ENCODE data around the gene MTMR11.

- no peak for TF ChIP-seq CTCF (IDR thresholded peaks at IDR 0.05; ENCODE audit: poor library complexity, severe bottlenecking)
- no peak for TF ChIP-seq TAF1 (IDR thresholded peaks at IDR 0.05; ENCODE audit: low read depth)
- TF ChIP-seq EZH2 (IDR thresholded peaks at IDR 0.05; ENCODE audit: borderline replicate concordance, insufficient read depth, low read length, poor library complexity, severe bottlenecking): no peak
- no peak for TF ChIP-seq EP300 (conservative IDR thresholded peaks at IDR 0.05; ENCODE audit: poor library complexity, severe bottlenecking)
- no peak for TF ChIP-seq SMC3 (conservative IDR thresholded peaks at IDR 0.05; ENCODE audit: poor library complexity)
Observed at GRCh38 chr1:149925751-149926150, 10.9 kb downstream of the MTMR11 start.

Data from neural cell (in vitro differentiated cells).